Measurements from ENCODE around the gene BPI. TPM values are rescaled to one million over a fixed set of nuclear protein-coding genes. Genes with fewer than 3 reads are reported as not detected.

BPI gene
- total RNA-seq, 1 experiment from 2014 or later, result not detected

GRCh38 chr20:38311491-38311890 lies 7.5 kb downstream of the BPI start:
- H3K4me1 Mint-ChIP-seq, result peaks cover 4 to 8% of the 10 kb centered on the region in 2 experiments
- H3K27me3 Mint-ChIP-seq (ENCODE audit: low read depth), result peaks cover 19% of the 10 kb centered on the region

More at GRCh38 chr20:38311491-38311890, 7.5 kb downstream of the BPI start:
- no peak overlapping the region for H2BK5ac ChIP-seq (ENCODE audit: insufficient read length, low read length)
- no peaks in the 10 kb centered on the region for H4K20me1 ChIP-seq (ENCODE audit: control insufficient read depth, insufficient read depth, insufficient read length)
- no peak overlapping the region for H2BK120ac ChIP-seq (ENCODE audit: low read depth, low read length, poor library complexity, severe bottlenecking)
- no peak overlapping the region for H3K27ac ChIP-seq (ENCODE audit: insufficient read length, low read depth, low read length)
- TF ChIP-seq CTCF (conservative IDR thresholded peaks at IDR 0.05), result no peak
- H2AFZ ChIP-seq (ENCODE audit: low read length), result no peak overlapping the region
- DNase-seq, result no peak
- no peak overlapping the region for H3K4me3 Mint-ChIP-seq
- no peak overlapping the region for H3K4ac ChIP-seq (ENCODE audit: low read depth, low read length)
- no CpG with 5 or more reads among the region's 3 CpGs for WGBS (ENCODE audit: extremely low coverage, insufficient read length, low lambda C conversion rate)
- H3K9ac ChIP-seq (ENCODE audit: extremely low read depth, insufficient read length, low read length), result no peak overlapping the region
- H3K23ac ChIP-seq (ENCODE audit: insufficient read length, low read depth, low read length), result no peak overlapping the region
- no peaks in the 10 kb centered on the region for H3K79me1 ChIP-seq (ENCODE audit: insufficient read depth, low read depth, low read length, poor library complexity, severe bottlenecking)
- H2BK20ac ChIP-seq (ENCODE audit: low read depth, low read length, poor library complexity, severe bottlenecking), result no peak overlapping the region
- no peak overlapping the region for H3K27ac Mint-ChIP-seq
- H4K5ac ChIP-seq (ENCODE audit: insufficient read length, low read depth, low read length), result no peak overlapping the region
- no peak overlapping the region for H2BK12ac ChIP-seq (ENCODE audit: insufficient read length, low read depth, low read length)
- H4K91ac ChIP-seq (ENCODE audit: insufficient read length, low read depth, low read length), result no peak overlapping the region
- H3K14ac ChIP-seq (ENCODE audit: insufficient read depth, low read length), result no peak overlapping the region
- H3K36me3 Mint-ChIP-seq (ENCODE audit: insufficient read depth in 1 of 3, low read depth in 3 of 3), result no peaks in the 10 kb centered on the region
- H2BK15ac ChIP-seq (ENCODE audit: low read depth, low read length), result no peak overlapping the region
- no peaks in the 10 kb centered on the region for H3K9me3 ChIP-seq (ENCODE audit: control insufficient read depth, low read depth, low read length)
- H3K9me3 Mint-ChIP-seq, result no peaks in the 10 kb centered on the region
- H3K56ac ChIP-seq (ENCODE audit: insufficient read length, low read depth, low read length), result no peak overlapping the region
- H4K8ac ChIP-seq (replicated peaks; ENCODE audit: insufficient read length, low read depth, low read length), result no peak overlapping the region
- no peak overlapping the region for H2AK5ac ChIP-seq (ENCODE audit: insufficient read length, low read length)
- H3K18ac ChIP-seq (ENCODE audit: insufficient read length, low read depth, low read length), result no peak overlapping the region
- no peaks in the 10 kb centered on the region for H3K23me2 ChIP-seq (ENCODE audit: insufficient read length, low read depth, low read length, poor library complexity, severe bottlenecking)
- no peaks in the 10 kb centered on the region for H3K79me2 ChIP-seq (ENCODE audit: insufficient read depth, low read length)
- H3K4me1 ChIP-seq (ENCODE audit: insufficient read depth, low read length), result no peaks in the 10 kb centered on the region
- no peak overlapping the region for H3K4me2 ChIP-seq (ENCODE audit: insufficient read depth, insufficient read length, low read length)
- no peaks in the 10 kb centered on the region for H3K27me3 ChIP-seq (ENCODE audit: insufficient read depth, low read length)
- H3T11ph ChIP-seq (ENCODE audit: low read length), result no peak overlapping the region
